Measurements from ENCODE around the gene SFT2D1.

GRCh38 chr6:166365806-166366205, 23.5 kb upstream of the SFT2D1 start:
- TF ChIP-seq CTCF (IDR thresholded peaks at IDR 0.05) (no peak), POLR2A (IDR thresholded peaks at IDR 0.05) (no peak)
